Activated CD8-positive, alpha-beta memory T cell treated with anti-CD3 and anti-CD28 coated beads for 48 hours (primary cell): ENCODE results near the gene ATP10A.

Experiments
- DNase-seq, 3 experiments: peaks; one replicate each; pipeline ENCODE4 v3.0.0-alpha.2; 2020; ENCODE audit warnings: low read depth in 2 of 3, low spot score in 2 of 3

ATP10A gene

GRCh38 chr15:25727116-25727515 is 136.0 kb downstream of the ATP10A start:
- no peak for DNase-seq

- DNase-seq = no peak
Observed at GRCh38 chr15:25725758-25726157, 137.4 kb downstream of the ATP10A start.

GRCh38 chr15:25724899-25725298 is 138.2 kb downstream of the ATP10A start:
- DNase-seq = no peak

GRCh38 chr15:25721605-25721955 is 141.5 kb downstream of the ATP10A start:
- DNase-seq = no peak

- DNase-seq = no peak
Observed at GRCh38 chr15:25719101-25719985, 143.8 kb downstream of the ATP10A start.

GRCh38 chr15:25718597-25718996 is 144.5 kb downstream of the ATP10A start:
- DNase-seq = no peak

GRCh38 chr15:25718169-25718536 is 145.0 kb downstream of the ATP10A start:
- no peak for DNase-seq

- no peak for DNase-seq
Observed at GRCh38 chr15:25717457-25718168, 145.5 kb downstream of the ATP10A start.

- no peak for DNase-seq
Observed at GRCh38 chr15:25717127-25717456, 146.0 kb downstream of the ATP10A start.

- no peak for DNase-seq
Observed at GRCh38 chr15:25716414-25717126, 146.6 kb downstream of the ATP10A start.

- no peak for DNase-seq
Observed at GRCh38 chr15:25715536-25716413, 147.4 kb downstream of the ATP10A start.

- DNase-seq = no peak
Observed at GRCh38 chr15:25714538-25714840, 148.6 kb downstream of the ATP10A start.

- no peak for DNase-seq
Observed at GRCh38 chr15:25713736-25714537, 149.2 kb downstream of the ATP10A start.

- no peak for DNase-seq
Observed at GRCh38 chr15:25712961-25713355, 150.2 kb downstream of the ATP10A start.

GRCh38 chr15:25712192-25712960 is 150.8 kb downstream of the ATP10A start:
- DNase-seq = no peak

GRCh38 chr15:25711691-25712090 is 151.4 kb downstream of the ATP10A start:
- DNase-seq = no peak

- no peak for DNase-seq
Observed at GRCh38 chr15:25711164-25711563, 152.0 kb downstream of the ATP10A start.

- DNase-seq = peak in 1 of 3 experiments; percentile 19
Observed at GRCh38 chr15:25710184-25710583, 152.9 kb downstream of the ATP10A start.

- DNase-seq = no peak
Observed at GRCh38 chr15:25709437-25710159, 153.5 kb downstream of the ATP10A start.
